ENCODE data around the gene RYR3.

DNA sequence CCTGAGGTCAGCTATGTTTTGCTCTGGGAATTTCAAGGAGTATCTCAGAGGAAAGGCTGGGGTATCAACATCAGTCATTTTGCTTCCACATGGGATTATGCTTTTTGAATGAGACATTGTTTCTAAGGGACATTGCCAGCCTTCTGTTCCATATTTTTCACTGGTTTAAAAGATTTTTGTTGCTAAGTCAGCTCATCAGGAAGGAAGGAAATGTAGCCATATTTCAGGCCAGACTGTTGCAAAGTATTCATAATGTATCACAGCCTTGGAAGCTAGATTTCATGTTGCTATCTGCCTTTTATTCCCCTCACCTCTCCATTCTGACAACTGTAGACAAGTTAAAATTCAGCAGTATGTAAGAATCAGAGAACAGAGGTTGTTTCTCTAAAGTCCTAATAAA is 596.6 kb downstream of the RYR3 start:
- TF ChIP-seq, protein P1, sequence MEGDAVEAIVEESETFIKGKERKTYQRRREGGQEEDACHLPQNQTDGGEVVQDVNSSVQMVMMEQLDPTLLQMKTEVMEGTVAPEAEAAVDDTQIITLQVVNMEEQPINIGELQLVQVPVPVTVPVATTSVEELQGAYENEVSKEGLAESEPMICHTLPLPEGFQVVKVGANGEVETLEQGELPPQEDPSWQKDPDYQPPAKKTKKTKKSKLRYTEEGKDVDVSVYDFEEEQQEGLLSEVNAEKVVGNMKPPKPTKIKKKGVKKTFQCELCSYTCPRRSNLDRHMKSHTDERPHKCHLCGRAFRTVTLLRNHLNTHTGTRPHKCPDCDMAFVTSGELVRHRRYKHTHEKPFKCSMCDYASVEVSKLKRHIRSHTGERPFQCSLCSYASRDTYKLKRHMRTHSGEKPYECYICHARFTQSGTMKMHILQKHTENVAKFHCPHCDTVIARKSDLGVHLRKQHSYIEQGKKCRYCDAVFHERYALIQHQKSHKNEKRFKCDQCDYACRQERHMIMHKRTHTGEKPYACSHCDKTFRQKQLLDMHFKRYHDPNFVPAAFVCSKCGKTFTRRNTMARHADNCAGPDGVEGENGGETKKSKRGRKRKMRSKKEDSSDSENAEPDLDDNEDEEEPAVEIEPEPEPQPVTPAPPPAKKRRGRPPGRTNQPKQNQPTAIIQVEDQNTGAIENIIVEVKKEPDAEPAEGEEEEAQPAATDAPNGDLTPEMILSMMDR (optimal IDR thresholded peaks at IDR 0.05 in 1 of 3, IDR thresholded peaks at IDR 0.05 in 1 of 3, conservative IDR thresholded peaks at IDR 0.05 in 1 of 3; ENCODE audit: extremely low read depth in 1 of 3, insufficient read depth in 2 of 3, low read length in 3 of 3): no peak
- no peak for TF ChIP-seq EZH2 (IDR thresholded peaks at IDR 0.05; ENCODE audit: low read length)
